HepG2 (cell line): ENCODE measurements around the gene G6PC3. TPM values are rescaled to one million over a fixed set of nuclear protein-coding genes. Genes with fewer than 3 reads are reported as not detected.

Experiments
- AKAP8 ChIP-seq: sonication (generic); formaldehyde crosslinking; IDR thresholded peaks from 2 replicates; pipeline ENCODE4 v1.5.1; 2020; ENCODE audit warnings: mild to moderate bottlenecking, missing genetic modification reagents
- FOXK1 ChIP-seq: sonication (generic); formaldehyde crosslinking; IDR thresholded peaks from 2 replicates; pipeline ENCODE4 v1.4.0; 2020; ENCODE audit warnings: low read depth, missing genetic modification reagents, borderline replicate concordance
- FOXP4 ChIP-seq: sonication (generic); formaldehyde crosslinking; IDR thresholded peaks from 2 replicates; pipeline ENCODE4 v1.4.0; 2020; ENCODE audit warnings: missing genetic modification reagents
- MED8 ChIP-seq: sonication (generic); formaldehyde crosslinking; IDR thresholded peaks from 2 replicates; pipeline ENCODE4 v1.8.1; 2023; ENCODE audit warnings: mild to moderate bottlenecking, missing genetic modification reagents; ENCODE audit not compliant: insufficient replicate concordance
- MEF2D ChIP-seq: sonication (generic); formaldehyde crosslinking; IDR thresholded peaks from 2 replicates; pipeline ENCODE4 v1.5.1; 2020; ENCODE audit warnings: mild to moderate bottlenecking, missing genetic modification reagents
- MLLT10 ChIP-seq: sonication (generic); formaldehyde crosslinking; IDR thresholded peaks from 2 replicates; pipeline ENCODE4 v1.4.0; 2020; ENCODE audit warnings: missing genetic modification reagents
- SSRP1 ChIP-seq: IDR thresholded peaks from 2 replicates; pipeline ENCODE4 v1.6.1; 2016; ENCODE audit warnings: control low read depth
- TAF1 ChIP-seq: sonication (generic); formaldehyde crosslinking; IDR thresholded peaks from 2 replicates; pipeline ENCODE4 v1.4.0; 2020; ENCODE audit warnings: missing genetic modification reagents
- TBX2 ChIP-seq: sonication (generic); formaldehyde crosslinking; IDR thresholded peaks from 2 replicates; pipeline ENCODE4 v1.5.0; 2020; ENCODE audit warnings: missing genetic modification reagents, mild to moderate bottlenecking, borderline replicate concordance
- TFDP2 ChIP-seq: sonication (generic); formaldehyde crosslinking; IDR thresholded peaks from 2 replicates; pipeline ENCODE4 v1.4.0; 2020; ENCODE audit warnings: missing genetic modification reagents
- THYN1 ChIP-seq: sonication (generic); formaldehyde crosslinking; IDR thresholded peaks from 2 replicates; pipeline ENCODE4 v1.8.1; 2023; ENCODE audit warnings: low read depth, mild to moderate bottlenecking, moderate library complexity, missing genetic modification reagents, borderline replicate concordance
- ZBTB39 ChIP-seq: sonication (generic); formaldehyde crosslinking; IDR thresholded peaks from 2 replicates; pipeline ENCODE4 v1.5.0; 2020; ENCODE audit warnings: missing genetic modification reagents
- ZNF367 ChIP-seq: sonication (generic); formaldehyde crosslinking; IDR thresholded peaks from 2 replicates; pipeline ENCODE4 v1.4.0; 2020; ENCODE audit warnings: missing genetic modification reagents, borderline replicate concordance
- ZNF501 ChIP-seq: sonication (generic); formaldehyde crosslinking; IDR thresholded peaks from 2 replicates; pipeline ENCODE4 v1.5.1; 2020; ENCODE audit warnings: mild to moderate bottlenecking, moderate library complexity, missing genetic modification reagents
- ZNF512B ChIP-seq: sonication (generic); formaldehyde crosslinking; IDR thresholded peaks from 2 replicates; pipeline ENCODE4 v1.5.1; 2020; ENCODE audit warnings: missing genetic modification reagents, mild to moderate bottlenecking, borderline replicate concordance
- ZNF598 ChIP-seq: sonication (generic); formaldehyde crosslinking; IDR thresholded peaks from 2 replicates; pipeline ENCODE4 v1.5.1; 2020; ENCODE audit warnings: mild to moderate bottlenecking, missing genetic modification reagents, borderline replicate concordance
- ZNF607 ChIP-seq: sonication (generic); formaldehyde crosslinking; IDR thresholded peaks from 2 replicates; pipeline ENCODE4 v1.5.1; 2020; ENCODE audit warnings: missing genetic modification reagents, mild to moderate bottlenecking, borderline replicate concordance
- ZNF782 ChIP-seq: sonication (generic); formaldehyde crosslinking; IDR thresholded peaks from 2 replicates; pipeline ENCODE4 v1.4.0; 2020; ENCODE audit warnings: missing genetic modification reagents, mild to moderate bottlenecking, borderline replicate concordance
- polyA plus RNA-seq, 8 experiments: library from polyadenylated mRNA; depleted of rRNA in 3 of 8; stranded (reverse) in 7 of 8; unstranded in 1 of 8; fragments of >200 nt; fragmentation: Illumina TruSeq in 4 of 8; extraction: Trizol in 4 of 8; gene quantifications; 2 replicates each; pipeline versions ENCODE4 v1.2.1 to v1.2.3, GENCODE V29; 2011 to 2016; ENCODE audit warnings: low read depth in 4 of 8, missing spikeins in 1 of 8, mixed read lengths in 1 of 8; ENCODE audit not compliant: insufficient read depth in 1 of 8
- total RNA-seq, 5 experiments: library from RNA; depleted of rRNA; stranded (reverse); fragments of >200 nt; fragmentation: Illumina TruSeq; extraction: Trizol; gene quantifications; 2 replicates each; pipeline ENCODE4 v1.2.3, GENCODE V29; 2016; ENCODE audit warnings: low read depth in 1 of 5
- TF ChIP-seq, protein P1 (sequence below): sonication (generic); formaldehyde crosslinking; IDR thresholded peaks from 2 replicates; pipeline ENCODE4 v1.4.0; 2020; ENCODE audit warnings: missing genetic modification reagents; ENCODE audit errors: not compliant biosample characterization

G6PC3 gene
- total and polyA plus RNA-seq, 2 of the 13 experiments (the other 11 are each of a cell fraction or from before 2014, with no cell fraction given): 38.5 to 75.8 TPM

DNA sequence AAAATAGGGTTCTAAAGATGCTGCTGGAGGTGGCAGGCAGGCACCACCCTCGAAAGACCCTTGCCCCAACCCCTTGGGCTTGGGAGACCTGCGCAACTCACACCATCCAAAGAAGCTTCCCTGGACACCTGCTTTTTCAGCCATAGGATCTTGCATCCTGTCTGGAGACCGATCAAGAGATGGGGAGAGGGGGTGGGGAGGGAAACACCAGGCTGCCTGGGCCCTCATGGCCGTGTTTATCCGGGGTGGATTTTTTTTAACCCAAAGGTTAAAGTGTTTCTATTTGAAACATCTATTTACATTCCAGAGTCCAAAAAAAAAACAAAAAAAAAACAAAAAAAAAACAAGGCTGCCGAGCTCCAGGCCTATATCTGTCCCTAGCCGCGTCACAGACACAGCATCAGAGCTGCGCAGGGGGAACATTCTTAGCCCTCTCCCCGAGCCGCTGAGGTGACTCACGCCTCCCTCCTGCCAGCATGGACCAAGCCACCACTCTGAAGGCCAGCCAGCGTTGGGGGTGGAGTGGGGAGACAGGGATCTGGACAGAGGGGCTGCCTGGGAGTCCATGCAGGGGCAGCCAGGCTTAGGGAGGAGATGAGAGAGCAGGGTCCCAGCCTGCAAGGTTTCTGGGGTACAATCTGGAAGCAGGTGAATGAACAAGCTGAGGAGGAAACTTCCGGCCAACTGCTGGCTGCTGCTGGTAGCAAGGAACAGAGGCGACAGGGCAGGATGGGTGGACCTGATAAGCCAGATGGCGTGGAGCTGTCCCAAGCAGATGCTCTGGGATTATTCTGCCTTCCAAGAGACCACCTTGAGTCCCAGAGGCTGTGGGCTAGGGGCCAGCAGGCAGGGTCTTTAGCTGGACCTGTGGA, 38.1 kb downstream of the G6PC3 start (continued):
- peak; percentile 53 for TF ChIP-seq MED8 (CRISPR knock-in tag)
- peak; percentile 72; the same call in 1 of the 2 replicates for TF ChIP-seq ZNF782 (CRISPR knock-in tag)
- no peak for TF ChIP-seq ZNF607 (CRISPR knock-in tag)
- no peak for TF ChIP-seq SSRP1 (CRISPR knock-in tag)
- TF ChIP-seq AKAP8 (CRISPR knock-in tag): peak; percentile 73
- peak; percentile 64; the same call in 1 of the 2 replicates for TF ChIP-seq TBX2 (CRISPR knock-in tag)
- TF ChIP-seq, protein P1, sequence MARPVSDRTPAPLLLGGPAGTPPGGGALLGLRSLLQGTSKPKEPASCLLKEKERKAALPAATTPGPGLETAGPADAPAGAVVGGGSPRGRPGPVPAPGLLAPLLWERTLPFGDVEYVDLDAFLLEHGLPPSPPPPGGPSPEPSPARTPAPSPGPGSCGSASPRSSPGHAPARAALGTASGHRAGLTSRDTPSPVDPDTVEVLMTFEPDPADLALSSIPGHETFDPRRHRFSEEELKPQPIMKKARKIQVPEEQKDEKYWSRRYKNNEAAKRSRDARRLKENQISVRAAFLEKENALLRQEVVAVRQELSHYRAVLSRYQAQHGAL (CRISPR knock-in tag): no peak
- peak; percentile 57; the same call in 1 of the 2 replicates for TF ChIP-seq TAF1 (CRISPR knock-in tag)
- TF ChIP-seq FOXP4 (CRISPR knock-in tag): peak; percentile 97
- no peak for TF ChIP-seq ZBTB39
- TF ChIP-seq FOXK1: peak; percentile 96
- TF ChIP-seq ZNF598 (CRISPR knock-in tag): peak; percentile 43; the same call in 1 of the 2 replicates
- TF ChIP-seq ZNF501: peak; percentile 87
- peak; percentile 72 for TF ChIP-seq TFDP2 (CRISPR knock-in tag)
- TF ChIP-seq MEF2D (CRISPR knock-in tag): peak; percentile 100
- TF ChIP-seq THYN1 (CRISPR knock-in tag): no peak
- TF ChIP-seq ZNF367 (CRISPR knock-in tag): no peak
- TF ChIP-seq MLLT10 (CRISPR knock-in tag): no peak
- peak; percentile 85 for TF ChIP-seq ZNF512B (CRISPR knock-in tag)
